Stimulated activated CD8-positive, alpha-beta memory T cell treated with anti-CD3 and anti-CD28 coated beads, Interleukin-15, amount 100 ng/mL, for 1 hour (primary cell): ENCODE data around the gene PLEKHG1.

Experiments
- DNase-seq: peaks from one replicate; pipeline ENCODE4 v3.0.0-alpha.2; 2020; ENCODE audit warnings: low read depth

PLEKHG1 gene

DNA sequence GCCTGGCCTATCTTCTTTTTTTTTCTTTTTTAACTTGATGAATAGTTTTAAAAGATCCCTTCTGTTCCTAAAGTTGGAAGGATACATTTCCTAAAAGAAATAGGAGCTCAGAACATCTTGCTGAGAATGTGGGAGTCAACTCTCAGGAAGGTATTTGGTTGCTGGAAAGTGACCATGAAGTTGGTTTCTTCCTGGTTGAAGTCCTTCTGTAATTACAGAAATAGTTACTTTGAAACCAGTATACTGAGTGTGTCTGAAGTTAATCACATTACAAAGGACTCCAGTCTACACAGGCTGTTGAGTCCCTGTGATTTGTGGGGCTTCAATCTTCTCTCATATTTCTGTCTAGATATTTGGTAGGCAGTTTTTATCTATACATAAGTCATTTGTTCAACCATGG is 9.8 kb upstream of the PLEKHG1 start:
- DNase-seq = no peak

GRCh38 chr6:150590446-150590845 is 9.2 kb upstream of the PLEKHG1 start:
- DNase-seq = no peak

DNA sequence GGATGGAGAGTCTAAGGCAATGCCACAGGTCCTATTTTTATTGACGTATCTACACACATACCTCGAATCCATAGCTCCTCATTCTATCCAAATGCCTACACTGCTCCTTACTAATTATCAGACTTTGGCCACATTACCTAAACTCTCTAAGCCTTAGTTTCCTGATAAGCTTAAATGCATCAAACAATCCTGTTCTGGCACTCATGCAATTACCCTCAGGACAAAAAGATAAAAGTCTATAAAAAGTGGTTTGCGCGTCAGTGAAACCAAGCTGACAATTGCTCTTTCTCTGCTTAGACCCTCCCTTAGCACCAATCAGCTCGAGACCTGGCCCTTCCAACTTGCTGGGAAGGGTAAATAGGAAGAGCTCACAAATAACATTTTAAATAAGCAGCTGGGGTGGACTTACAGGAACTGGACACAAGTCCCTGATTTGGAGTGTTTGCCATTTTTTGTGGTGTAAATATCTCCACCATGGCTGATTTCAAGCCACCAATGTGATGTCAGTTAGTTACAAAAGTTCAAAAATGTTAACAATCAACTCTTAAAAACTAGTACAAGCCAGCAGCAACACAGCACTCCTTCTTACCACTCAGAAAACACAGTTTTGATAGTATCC is 7.2 kb upstream of the PLEKHG1 start:
- no peak for DNase-seq

DNA sequence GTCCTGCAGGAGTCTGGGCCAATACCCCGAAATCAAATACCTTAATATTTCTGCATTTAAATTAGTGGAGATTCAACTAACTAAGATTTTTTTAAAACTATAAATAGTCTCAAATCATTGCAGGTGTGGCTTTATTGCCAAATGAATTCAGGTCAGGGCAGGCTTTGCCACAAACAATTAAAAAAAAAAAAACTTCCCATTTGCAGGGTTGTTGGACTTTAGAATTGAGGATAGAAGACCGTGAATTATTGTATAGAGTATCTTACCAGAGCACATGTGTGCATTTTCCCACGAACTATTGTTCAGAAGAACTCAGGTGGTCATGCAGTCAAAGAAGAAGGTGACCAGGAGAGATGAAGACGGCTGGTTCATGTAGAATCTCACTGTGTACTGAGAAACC is 6.6 kb upstream of the PLEKHG1 start:
- no peak for DNase-seq

DNA sequence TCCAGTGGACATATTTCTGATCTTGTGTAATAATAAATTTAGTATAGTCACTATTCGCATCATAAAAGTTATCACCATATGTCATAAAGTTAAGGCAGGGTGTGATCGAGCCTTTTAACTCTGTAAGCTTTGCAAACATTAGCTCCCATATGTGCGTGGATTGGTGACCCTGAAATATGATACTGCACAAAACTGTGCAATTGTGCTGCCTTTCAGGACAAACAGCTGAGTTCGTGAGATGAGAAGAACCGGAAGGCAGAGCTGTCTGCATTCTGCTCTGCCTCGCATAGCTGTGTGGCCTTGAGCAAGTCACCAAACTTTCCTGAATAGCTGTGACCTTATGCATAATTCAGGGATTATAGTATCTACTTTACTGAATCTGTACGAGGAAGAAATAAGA is 3.2 kb upstream of the PLEKHG1 start:
- DNase-seq = no peak

GRCh38 chr6:150598401-150598800 is 1.3 kb upstream of the PLEKHG1 start:
- no peak for DNase-seq

DNA sequence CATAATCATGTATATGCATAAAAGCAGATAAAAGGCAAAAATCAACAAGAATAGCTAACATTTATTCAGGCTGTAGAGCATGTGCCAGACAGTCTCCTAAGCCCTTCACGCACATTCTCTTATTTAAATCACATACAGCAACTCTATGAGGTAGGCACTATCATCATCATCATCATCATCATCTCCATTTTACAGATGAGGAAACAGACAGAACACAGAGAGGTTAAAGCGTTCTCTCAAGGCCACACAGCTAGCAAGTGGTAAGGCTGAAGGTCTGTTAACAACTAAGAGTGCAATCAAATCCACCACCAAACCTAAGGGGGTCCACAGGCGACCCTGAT is 857 bp upstream of the PLEKHG1 start:
- no peak for DNase-seq

GRCh38 chr6:150600010-150600300 is 270 bp downstream of the PLEKHG1 start:
- no peak for DNase-seq

DNA sequence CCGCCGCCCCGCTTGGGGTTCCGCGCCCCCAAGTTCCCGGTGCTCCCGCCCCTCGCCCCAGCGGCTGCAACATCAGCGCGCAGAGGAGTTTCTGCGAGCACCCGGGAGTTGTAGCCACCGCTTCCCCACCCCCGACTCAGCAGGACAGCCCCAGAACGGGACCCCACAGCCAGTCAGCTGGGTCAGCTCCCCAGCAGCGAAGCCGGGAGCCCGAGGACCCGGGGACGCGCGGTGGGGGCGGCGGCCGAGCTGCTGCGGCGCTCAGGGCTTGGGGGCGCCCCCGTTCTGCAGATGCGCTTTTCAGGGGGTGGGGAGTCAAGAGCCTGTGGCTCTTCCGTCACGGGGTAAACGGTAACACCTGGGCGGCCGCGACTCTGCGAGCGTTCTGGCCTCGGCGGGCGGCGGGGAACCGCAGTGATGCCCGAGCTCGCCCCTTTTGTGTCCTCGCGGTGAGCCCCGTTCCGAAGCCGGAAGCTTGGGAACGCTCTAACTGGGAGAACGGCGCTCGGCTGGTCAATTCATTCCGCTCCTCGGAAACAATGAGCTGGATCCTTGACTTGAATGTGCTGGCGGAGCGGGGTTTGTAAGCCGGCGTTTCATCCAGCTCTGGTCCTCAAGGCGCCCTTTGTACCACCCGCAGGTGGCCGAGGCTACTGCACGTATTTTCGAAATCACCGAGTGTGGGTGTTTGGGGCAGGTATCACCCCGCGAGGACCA is 774 bp downstream of the PLEKHG1 start:
- no peak for DNase-seq

GRCh38 chr6:150601439-150601838 is 1.8 kb downstream of the PLEKHG1 start:
- no peak for DNase-seq

DNA sequence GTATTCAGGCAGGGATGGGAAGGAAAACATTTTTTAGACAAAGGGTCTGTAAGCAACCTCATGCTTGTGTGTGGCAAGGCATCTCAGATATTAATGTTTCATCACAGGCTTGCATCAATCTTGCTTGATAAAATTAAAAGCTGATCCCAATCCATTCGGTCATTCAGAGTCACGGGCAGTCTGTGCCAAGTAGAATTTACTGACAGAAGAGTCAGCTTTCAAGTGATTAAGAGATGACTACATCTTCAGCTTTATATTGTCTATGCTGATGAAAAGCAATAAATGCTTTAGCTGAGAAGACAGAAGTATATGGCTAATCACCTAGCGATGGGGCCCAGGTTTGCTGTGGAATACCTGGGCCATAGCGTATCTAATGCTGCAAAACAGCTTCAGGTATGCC is 3.5 kb downstream of the PLEKHG1 start:
- DNase-seq = no peak

DNA sequence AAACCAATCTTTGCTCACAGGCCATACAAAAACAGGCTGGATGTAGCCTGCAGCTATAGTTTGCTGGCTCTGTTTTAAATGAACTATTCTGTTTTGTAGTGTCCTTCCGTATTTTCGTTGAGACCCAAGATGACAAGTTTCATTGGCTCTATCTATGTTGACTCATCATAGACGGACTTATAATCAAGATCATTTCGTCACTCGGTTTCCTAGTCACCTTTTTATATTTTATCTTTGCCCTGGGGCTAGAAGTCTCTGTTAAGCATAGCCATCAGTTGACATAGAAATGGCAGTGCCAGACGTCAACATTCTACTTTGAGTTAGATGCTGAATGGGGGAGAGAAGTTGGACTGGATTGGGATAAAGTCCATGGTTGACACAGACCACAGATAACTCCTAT is 4.8 kb downstream of the PLEKHG1 start:
- no peak for DNase-seq

- no peak for DNase-seq
These were observed 5.6 kb downstream of the PLEKHG1 start for GRCh38 chr6:150605333-150605732.

DNA sequence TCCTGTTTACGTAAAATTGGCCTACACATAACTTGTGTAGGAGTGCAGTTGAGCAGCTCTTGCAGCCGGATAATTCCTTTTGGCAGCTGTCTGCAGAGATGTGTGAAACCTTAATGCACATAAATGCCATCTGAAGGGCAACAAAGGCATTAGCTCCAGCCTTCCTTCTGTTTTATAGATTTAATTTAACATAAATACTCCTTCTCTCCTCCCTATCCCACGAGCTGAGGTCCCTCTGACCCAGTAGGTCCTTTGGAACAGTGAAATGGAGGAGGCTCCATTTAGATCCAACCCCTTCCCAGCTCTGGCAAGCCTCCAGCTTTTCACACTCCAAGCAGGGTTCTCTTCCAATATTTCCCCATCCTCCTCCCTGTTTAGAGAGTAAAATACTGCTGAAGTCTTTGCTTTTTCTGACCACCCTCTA is 6.5 kb downstream of the PLEKHG1 start:
- DNase-seq = no peak

- DNase-seq = no peak
These were observed 7.1 kb downstream of the PLEKHG1 start for GRCh38 chr6:150606647-150607328.

DNA sequence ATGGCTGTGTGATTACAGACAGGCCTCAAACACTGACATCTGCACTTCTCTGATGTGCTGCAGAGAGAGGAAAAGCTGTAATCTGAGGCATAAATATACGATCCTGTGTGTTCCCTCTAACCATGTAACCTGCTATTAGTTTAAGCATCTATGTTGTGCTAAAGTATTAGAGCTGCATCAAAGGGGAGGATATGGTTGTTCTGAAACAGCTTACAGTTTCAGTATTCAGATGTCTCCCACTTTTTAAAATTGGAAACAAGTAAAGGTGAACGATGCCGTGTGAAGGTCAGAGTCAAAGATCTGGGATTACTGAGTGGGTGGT is 7.6 kb downstream of the PLEKHG1 start:
- no peak for DNase-seq

DNA sequence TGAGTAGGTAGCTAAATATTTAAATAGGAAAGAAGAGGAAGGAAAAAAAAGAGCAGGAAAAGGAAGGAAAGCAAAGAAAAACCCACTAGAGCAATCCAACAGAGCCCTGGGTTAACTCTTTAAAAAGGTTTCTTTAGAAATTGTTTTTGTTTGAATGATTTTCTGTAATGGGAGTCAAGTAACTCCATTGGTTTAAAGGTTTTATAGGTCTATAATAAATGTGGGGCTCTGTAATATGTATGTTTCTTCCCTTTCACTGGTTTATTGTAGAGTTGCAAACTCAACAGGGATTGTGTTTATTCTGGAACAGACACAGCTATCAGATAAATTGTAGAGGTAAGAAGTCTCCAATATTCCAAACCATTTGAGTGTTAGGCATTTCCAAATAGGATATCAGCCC is 10.9 kb downstream of the PLEKHG1 start:
- no peak for DNase-seq

GRCh38 chr6:150613269-150613668 is 13.6 kb downstream of the PLEKHG1 start:
- no peak for DNase-seq

GRCh38 chr6:150615967-150616366 is 16.3 kb downstream of the PLEKHG1 start:
- no peak for DNase-seq

DNA sequence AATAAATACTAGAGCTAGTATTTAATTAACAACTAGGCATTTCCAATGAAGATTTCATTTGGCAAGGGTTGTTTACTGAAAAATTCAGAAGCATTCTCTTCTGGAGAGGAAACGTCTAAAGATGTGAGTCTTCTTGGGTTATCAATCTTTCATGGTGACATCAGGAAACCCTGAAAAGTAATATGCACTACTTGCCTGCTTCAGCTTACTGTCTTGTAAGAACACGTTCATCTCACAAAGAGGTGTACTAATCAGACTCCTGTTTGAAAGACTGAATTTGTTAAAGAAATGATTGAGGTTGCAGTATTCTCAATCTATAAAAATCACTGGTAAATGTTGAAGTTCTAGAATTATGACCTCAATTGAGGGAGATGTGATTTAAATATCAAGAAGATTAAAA is 16.9 kb downstream of the PLEKHG1 start:
- DNase-seq = no peak

GRCh38 chr6:150617062-150617461 is 17.4 kb downstream of the PLEKHG1 start:
- no peak for DNase-seq

DNA sequence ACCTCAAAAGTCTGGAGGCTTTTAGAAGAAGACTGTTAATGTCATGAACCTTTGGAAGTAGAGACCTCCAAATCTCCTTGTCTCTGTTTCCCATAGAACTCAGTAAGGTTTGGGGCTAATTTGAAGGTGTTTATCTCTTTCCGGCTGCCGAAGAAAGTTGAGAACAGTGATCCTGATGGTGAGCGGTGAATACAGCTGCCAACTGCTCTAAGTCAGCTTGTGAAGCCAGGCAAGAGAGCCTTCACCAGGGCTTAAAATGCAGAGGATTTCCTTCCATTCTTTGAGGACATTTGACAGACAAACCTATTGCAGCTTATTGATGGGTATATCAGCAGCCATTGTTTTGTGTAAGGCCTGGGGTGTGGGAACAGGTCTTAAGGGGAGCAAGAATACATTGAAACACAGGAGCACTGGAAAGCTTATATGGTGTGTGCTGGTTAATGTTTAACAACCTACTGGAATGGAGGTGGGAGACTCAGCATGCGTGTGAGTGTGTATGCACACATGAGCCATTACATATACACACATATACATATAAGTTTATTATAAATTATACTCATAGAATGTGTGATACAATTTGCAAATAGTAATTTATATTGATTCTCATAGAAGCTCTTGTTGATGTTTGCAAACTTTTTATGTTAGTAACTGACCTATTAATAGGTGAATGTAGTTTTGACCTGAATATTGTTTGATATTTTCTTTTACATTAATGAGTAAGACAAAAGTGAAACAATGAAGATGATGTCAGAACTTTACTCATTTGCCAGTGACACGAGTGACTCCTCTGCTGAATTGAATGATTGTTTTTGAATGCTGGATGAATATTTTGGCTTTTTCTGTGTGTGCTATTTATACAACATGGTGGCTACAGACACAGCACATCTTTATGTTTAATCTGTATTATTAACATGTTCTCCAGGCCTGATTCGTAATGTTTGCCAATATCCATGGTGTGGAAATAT is 18.1 kb downstream of the PLEKHG1 start:
- no peak for DNase-seq

DNA sequence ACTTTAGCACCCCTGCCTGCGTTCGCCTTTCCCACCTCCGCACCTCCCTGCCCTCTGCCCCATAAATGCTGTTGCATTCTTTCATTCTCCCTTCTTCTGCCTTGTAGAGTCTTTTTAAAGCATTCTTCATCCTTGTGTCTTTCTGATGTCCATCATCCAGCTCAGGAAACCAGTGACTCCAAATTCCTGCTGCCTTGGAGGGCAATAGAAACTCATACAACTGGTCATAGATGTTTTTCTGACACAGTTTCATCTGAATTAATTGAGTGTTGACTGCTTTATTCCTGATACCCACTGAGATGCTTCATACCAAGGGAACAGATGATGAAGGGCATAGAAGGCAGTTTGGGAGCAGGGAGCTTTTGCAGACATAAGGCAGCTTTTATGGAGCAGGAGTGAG is 19.6 kb downstream of the PLEKHG1 start:
- DNase-seq = no peak
